GM19351 (cell line): ENCODE results near the gene TRABD2B.

Source experiments
- ATAC-seq: cut with Tn5 transposase; IDR thresholded peaks from one replicate; pipeline ENCODE4 v1.9.1; 2021; ENCODE audit warnings: mild to moderate bottlenecking, moderate library complexity; ENCODE audit not compliant: unreplicated experiment

Gene TRABD2B

DNA sequence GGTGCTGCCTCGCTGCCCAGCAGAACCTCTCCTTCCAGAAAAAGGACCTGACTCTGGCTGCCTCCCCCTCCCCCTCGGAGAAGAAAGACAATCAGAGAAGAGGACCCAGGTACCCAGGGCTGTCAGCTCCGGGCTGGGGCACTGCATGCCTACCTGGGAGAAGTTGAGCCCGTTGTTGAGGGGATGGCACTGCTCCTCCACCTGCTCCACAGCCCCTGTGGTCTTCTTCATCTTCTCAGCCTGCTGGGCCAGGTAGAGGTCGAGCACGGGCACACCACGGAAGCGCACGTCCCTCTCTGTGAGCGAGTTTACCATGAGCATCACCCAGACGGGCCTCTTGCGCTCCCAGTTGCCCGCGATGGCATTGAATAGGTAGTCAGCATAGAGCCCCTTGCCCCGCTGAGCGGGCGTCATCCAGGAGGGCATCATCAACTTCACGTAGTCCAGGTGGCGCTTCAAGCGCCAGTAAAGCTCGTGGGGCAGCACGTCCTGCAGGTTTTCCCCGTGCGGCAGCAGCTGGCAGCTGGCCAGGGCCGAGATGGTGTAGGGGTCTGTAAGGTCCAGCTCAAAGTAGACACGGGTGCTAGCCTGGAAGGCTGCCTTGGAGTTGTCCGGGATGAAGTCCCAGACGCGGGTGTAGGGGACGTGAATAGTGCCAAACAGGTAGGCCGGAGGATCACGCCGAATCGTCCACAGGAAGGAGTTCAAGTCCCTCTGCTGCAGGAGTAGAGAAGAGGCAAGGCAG, 3.1 kb downstream of the TRABD2B start:
- no peak for ATAC-seq

DNA sequence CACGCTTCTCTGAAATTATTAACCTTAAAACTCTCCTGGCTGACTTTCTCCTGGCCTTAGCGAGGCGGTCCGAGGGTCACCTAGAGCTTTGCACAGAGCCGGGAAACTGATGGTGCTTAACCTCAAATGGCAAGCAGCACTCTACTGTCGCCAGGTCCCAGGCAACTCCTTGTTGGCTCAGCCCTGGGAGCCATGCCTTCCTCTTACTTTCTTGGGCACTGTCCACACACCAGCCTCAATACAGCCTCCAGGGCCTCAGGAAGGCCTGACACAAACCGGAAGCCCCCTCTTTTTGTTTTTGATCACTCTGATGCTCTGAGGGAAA, 3.8 kb downstream of the TRABD2B start:
- no peak for ATAC-seq

DNA sequence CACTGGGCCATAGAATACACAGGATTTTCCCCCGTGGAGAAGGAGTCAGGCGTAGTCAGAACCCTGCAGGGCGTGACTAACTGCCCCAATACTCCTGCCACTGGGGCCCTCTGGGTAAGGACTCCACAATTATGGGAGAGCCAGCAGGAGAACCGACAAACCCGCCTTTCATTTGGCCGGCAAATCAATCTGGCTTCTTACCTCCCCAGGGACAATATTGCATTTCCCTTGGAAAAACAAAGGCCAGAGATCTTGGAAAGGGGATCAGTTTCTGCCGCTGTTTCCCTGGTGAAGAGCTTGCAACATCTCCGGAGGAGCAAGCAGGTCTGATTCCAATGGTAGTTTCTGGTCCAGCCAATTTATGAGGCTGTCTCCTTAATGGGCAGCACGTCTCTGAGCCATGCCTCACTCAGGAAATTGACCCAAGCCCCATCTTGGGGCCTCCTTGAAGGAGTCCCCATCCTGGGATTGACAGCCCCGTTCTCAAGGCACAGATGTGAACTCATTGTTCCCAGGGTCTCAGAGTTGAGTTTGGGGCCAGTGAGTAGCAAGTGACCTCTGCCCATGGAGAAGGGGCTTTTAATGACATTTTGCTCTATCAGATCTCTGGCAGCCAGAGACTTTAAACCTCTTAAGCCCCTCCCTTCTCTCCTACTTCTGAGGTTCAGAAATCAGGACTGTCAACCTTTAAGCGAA, 4.3 kb downstream of the TRABD2B start:
- ATAC-seq = no peak

DNA sequence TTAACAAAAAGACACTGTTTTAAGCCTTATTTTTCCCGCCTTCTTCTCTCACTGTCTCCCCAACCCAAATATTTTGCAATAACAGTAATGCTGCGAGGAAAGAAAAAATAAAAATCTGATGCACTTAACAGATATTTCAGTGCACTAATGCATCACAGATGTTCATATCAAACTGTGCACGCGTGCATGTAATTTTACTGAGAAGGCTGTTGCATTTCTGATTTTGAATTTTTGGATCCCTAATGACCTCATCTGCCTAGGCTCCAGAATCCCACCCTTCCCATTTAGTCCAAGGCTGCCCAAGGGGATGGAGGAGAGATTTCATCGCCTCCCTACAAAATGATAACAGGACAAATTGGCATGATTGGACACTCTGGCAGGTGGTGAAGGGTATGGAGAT, 5.5 kb downstream of the TRABD2B start:
- ATAC-seq = no peak

DNA sequence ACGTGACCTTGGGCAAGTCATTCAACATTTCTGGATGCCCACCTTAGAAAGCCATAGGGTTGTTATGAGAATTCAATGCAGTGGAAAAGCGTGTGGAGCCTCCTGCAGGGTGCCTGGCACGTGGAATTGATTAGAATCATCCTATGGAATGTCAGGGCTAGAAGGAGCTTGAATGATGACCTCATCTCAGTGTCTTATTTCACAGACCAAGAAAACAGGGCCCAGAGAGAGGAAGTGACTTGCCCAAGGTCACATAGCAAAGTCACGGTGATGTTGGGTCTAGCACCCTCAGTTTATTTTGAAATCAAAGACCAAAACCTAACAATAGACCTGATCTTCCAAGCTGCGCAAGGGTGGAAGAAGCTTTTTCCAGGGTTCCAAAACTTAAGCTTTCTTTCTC, 6.0 kb downstream of the TRABD2B start:
- no peak for ATAC-seq

DNA sequence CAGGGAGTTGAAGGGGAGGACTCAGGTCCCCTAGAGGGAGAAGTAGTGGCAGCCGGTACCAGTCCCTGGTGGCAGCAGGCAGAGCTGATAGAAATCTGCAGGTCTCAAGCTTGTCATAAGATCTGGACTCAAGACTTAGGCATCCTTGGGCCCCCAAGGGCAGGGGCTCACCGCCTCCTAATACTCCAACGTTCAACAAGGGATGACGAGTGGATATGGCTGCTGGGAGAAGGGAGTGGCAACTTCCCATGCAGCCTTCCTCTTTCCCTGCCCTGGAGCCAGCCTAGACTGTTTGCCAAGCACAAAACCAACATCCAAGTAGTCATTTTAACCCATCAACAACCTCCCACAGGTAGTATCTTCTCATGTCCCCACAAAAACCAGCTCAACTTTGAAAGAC, 6.9 kb downstream of the TRABD2B start:
- ATAC-seq = no peak

DNA sequence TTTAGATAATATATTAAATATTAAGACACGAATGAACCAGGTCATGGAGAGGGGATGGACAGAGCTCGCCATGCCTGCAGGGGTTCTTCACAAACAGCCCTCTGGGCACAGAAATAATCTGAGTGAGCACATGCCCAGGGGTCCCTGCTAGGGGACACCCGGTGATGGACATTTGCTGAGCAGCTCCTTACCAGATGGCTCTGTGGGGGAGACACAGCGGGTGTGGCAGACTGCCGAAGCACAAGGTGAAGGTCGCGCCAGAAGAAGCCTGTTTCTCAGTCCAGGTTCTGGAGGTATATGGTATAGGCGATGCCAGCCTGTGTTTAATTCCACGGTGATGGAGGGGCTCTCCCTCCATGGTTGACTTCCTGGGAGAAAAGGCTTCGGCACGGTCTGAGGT, 9.6 kb downstream of the TRABD2B start:
- no peak for ATAC-seq

DNA sequence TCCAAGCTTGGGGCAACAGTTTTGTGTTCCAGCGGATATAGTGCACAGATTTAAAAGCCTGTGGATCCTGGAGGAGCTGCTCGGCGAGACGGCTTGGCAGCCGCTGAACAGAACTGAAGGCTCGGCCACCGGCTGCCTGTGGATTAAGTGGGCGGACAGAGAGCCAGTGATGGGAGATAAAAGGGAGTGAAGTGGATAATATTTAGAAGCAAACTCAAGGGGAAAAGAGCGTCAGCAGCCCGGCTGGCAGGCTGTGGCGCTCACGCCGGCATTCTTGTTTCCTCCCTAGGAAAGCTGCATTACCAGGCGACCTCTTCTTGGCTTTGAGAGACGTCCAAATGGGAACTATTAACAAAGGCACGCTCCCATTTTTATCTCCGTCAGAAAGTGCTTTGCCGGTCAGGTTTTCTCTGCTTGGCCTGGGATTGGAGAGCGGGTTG, 10.4 kb downstream of the TRABD2B start:
- ATAC-seq = no peak

DNA sequence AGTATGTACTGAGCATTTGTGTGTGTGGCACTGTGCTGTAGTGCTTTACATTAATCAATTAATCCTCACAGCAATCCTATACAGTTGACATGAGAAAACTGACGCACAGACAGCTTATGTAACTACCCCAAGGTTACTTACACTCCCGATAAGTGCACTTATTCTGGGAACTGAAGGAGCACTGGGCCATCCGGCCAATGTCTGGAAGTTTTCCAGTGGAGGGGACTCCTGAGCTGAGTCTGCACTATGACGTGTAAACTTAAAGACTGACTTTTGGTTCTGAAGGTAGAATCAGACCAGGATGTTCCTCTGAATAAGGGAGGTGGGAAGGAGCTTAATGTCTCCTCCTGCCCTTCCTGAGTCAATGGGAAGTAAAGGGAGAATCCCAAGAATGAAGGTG, 12.2 kb downstream of the TRABD2B start:
- no peak for ATAC-seq

DNA sequence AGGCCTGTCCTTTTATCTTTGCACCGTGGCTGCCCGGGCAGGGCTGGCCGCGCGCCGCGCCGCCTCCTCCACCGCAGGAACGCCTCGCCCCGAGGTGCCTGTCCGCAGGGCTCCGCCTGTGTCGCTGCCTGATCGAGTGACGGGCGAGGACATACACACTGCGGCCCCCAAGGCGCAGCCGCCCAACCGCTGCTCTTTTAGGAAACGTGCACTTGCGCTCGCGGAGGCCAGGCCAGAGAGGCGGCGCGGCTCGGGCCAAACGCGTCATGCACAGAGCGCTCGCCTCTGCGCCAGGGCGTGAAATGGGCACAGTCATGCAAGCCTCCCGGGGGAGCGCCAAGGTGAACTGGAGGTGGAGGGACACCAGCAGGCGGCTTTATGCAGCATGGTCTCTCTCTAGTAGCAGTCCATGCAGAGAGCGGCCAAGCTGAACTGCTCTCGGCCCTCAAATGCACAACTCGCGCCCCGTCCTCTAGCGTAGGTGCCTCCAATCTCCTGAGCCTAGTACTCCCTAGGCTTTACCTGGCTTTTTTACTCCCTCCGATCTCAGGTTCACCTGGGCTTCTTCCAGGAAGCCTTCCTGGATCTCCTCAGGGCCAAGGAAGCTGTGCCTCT, 12.9 kb downstream of the TRABD2B start:
- ATAC-seq = no peak

DNA sequence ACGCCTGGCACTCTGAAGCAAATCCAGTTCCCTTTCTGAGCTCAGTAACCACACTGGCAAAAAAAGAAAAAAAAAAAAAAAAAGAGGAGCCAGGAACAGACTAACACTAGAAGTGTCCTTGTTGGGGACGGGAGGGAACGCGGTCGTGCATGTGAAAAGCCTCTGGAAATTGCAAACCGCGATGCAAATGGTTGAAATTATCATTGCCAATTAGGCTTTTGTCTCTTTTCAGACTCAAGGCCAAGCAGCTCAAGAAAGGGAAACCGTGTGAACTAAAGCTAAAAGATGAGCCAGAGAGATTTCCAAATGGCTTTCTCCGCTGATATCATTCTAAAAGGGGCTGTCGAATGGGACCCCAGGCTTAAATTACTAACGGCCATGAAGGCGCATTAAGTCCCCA, 13.5 kb downstream of the TRABD2B start:
- no peak for ATAC-seq

DNA sequence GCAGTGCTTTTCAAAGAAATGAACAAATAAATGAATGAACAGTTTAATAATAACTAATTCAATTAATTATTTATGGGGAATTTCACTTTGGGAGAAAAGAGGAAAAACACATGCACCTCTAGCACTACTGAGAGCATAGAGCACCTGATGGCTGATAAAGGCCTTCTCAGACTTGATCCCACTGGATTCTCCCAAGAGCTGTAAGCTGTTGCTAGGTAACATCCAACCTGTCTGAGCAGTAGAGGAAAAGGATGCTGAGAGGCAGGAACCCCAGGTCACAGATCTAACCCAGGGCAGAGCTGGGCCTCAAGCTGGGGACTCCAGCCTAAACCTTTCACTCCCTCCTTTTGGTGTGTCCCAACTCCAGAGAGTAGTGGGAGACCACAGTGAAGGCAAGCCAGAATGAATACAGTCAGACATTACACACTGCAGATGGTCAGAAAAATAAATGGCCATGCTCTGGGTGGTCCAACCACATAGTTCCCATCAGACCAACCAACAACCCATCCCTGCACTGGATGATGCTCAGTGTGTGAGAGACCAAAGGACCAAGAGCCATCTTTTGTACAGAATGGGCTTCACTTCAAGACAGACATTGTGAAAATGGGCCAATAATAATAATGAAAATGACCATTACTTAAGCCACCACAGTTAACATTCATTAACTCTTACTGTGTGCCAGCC, 15.4 kb downstream of the TRABD2B start:
- no peak for ATAC-seq

DNA sequence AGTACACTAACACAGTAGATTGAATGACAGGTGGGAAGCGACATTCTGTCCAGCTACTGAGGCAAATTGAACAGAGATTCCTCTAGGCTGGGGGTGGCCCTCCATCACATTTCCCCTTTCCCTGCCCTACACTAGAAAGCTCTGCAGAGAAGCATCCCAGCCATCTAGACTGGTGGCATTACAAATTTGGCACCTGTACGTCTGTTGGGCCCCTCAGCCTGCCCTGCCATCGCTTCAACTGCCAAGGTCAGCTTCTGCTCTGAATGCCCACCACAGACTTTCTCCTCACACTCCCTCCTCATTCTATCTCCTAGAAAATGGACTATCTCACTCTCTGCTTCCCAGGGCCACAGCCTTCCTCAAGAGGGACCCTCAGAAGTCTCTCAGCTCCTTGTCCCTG, 16.7 kb downstream of the TRABD2B start:
- ATAC-seq = no peak

DNA sequence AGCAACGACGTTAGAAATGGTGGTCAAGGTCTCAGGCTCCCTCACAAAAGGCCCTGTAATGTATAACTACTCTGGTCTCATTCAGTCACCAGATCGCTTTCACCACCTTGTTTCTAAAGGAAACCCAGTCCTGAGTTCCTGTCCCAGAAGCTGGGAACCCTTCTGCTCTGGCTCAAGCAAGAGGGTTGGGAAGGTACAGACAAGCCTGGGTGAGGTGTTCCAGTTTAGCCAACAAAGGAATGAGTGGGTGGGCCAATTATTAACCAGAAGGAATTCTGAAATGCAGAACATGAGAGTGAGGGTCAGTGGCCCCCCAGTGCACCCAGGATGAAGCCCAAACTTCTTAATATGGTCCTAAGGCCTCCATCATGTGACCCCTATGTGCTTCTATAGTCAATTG, 17.5 kb downstream of the TRABD2B start:
- ATAC-seq = no peak

DNA sequence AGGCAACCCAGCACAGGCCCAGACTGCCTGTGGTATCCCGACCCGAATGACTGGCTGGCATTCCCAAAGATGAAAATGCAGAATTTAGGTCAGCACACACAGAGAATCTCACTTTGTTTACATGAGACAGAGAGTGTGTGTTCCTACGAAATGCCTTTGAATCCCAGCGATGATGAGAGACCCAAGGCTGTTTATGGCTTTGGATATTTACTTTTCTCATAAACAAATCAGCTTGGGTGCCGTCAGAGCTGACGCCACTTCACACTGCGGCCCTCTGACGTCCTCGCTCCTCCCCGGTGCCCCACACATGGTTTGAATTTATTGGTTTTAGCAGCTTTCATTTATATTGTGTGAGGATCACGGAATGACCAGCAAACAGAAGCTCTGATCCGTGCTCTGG, 18.7 kb downstream of the TRABD2B start:
- ATAC-seq = no peak

DNA sequence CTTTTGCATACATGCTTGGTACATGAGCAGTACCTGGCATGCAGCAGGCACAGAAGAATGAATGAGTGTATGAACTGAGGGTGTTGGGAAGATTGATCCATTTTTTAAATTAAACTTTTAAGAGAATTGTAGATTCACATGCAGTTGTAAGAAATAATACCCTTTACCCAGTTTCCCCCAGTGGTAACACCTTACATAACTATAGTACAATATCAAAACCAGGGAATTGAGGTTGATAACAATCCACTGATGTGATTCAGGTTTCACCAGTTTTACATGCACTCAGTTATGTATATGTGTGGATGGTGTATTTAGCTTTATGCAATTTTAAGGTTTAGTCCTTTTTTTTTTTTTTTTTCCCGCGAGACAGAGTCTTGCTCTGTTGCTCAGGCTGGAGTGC, 20.5 kb downstream of the TRABD2B start:
- no peak for ATAC-seq

DNA sequence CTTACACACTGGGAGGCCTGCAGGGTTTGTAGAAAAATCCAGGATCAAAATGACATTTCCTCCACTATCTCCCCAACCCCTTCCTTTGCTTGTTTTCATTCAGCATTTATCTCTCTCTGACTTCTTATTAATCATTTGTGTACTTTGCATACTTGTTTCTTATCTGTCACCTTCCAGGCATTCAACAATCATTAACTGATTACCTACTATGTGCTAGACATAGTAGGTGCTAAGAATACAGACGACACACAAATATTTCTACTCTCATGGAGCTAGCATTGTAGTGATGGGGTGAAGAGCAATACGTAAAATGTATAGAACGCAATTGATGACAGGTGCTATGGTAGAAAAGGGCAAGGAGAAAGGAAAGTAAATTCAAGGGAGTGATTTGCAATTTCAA, 20.9 kb downstream of the TRABD2B start:
- ATAC-seq = no peak

DNA sequence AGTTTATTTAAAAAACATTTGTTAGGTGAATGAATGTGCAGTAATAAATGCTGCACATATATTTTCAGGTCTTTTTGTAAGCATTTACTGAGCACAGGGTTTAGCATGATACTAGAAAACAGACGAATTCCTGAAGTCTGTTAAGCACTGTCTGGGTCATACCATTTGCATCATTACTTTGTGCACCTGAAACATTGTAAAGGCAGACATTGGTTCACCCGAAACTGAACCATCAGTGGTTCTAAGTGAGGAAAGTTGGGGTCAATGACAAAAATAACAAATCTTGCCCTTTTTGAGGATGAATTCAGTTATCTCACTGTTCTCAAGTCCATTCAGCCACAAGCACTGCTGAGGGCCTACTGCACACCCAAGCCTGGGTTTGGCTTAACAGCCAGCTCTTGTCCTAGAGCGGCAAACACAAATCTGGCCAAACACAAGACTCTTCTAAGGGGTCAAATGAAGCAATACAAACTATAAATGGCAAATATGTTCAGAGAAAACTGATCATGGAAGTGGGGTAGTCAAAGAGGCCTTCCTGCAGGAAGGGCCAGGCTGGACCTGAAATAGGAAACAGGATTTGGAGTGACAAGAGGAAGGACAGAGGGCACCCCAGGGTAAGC, 21.8 kb downstream of the TRABD2B start:
- no peak for ATAC-seq

DNA sequence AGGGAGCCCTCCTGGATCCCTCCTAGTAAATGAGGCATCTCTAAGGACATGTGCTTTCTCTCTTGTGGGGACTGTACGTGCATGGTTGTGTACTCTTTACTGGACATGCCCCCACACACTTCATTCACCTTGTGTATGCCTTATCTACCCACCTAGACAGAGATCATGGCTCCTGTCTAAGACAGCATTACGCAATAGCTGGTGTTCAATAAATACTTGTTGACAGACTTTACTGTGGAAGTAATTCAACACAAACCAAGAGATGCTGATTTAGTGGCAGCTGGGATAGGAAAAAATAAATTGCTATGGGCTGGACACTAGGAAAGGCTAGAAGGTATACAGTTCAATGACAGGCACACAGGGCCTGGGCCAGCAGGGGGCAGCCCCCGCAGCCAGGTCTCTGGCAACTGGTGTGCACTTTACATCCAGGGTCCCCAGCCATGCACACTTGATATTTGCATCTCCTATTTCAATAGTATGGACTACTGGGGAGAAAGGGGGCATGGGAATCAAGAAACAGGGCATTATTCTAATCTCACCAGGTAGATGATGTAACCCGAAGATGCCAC, 24.2 kb downstream of the TRABD2B start:
- no peak for ATAC-seq

DNA sequence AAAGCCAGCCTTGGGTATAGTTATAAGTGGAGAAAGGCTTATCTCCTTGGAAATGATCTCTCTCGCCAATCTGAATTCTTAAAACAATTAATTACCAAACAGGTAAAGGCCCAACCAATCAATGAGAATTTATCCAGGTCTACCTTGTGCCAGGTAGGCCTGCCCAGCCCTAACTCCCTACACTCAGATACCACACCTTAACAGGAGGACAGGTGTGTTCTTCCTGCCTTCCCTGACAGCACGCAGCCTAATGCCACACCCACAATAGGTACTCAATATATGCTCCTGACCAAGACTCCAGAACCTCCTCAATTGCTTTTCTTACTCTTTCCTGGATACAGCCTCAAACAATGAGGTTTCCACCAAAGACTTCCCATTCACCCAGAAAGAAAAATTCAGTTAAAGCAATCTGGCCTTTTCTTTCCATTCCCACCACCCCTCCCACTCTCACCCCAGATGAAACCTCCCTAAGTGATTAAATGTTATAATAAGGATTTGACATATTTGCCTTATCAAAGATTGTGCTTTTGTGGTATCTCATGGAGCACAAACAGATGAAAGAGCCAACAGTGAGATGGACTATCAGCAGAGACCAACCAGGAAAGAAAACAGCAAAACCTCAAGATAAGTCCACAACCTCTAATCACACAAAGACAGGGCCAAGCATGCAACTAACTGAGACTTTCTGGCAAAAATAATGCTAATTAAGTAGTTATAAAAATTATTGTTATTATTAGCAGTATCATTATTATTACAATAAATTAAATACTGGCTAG, 25.6 kb downstream of the TRABD2B start:
- ATAC-seq = no peak
